Heart left ventricle (tissue), 16 donors: ENCODE measurements around the gene MPZL2. TPM values are rescaled to one million over a fixed set of nuclear protein-coding genes. Genes with fewer than 3 reads are reported as not detected.

Experiments
- ATAC-seq, 4 donors: fragments of 200-7000 bp; cut with Tn5 transposase; one replicate each; pipeline ENCODE4 v1.9.1; 2020 to 2022; ENCODE audit warnings: moderate library complexity in 4 of 4, mild to moderate bottlenecking in 3 of 4, moderate number of reproducible peaks in 1 of 4
- DNase-seq, 5 donors: peaks; one replicate each; pipeline ENCODE4 v3.0.0-alpha.2; 2020
- H3K27ac ChIP-seq, 12 donors: fragments of 200-600 bp; sonication (generic) in 4 of 12; one replicate each; pipeline versions ENCODE4 v1.5.0 to v1.8.0; 2016 to 2022; ENCODE audit warnings: mild to moderate bottlenecking in 2 of 12
- H3K27me3 ChIP-seq, 9 donors: fragments of 200-600 bp; sonication (generic) in 2 of 9; one replicate each; pipeline versions ENCODE4 v1.5.1 to v1.8.0; 2016 to 2022; ENCODE audit warnings: mild to moderate bottlenecking in 3 of 9
- H3K36me3 ChIP-seq, 9 donors: fragments of 200-600 bp; sonication (generic) in 2 of 9; one replicate each; pipeline versions ENCODE4 v1.5.0 to v1.8.0; 2018 to 2022; ENCODE audit warnings: mild to moderate bottlenecking in 2 of 9
- H3K4me1 ChIP-seq, 12 donors: fragments of 200-600 bp; sonication (generic) in 4 of 12; one replicate each; pipeline versions ENCODE4 v1.5.0 to v1.8.0; 2016 to 2022; ENCODE audit warnings: mild to moderate bottlenecking in 3 of 12
- H3K4me3 ChIP-seq, 12 donors: fragments of 200-600 bp; sonication (generic) in 4 of 12; one replicate each; pipeline versions ENCODE4 v1.5.0 to v1.8.0; 2017 to 2022; ENCODE audit warnings: mild to moderate bottlenecking in 9 of 12, moderate library complexity in 4 of 12
- H3K9me3 ChIP-seq, 12 donors: fragments of 200-600 bp; sonication (generic) in 4 of 12; one replicate each; pipeline versions ENCODE4 v1.5.0 to v1.8.0; 2016 to 2022; ENCODE audit warnings: mild to moderate bottlenecking in 1 of 12
- POLR2A ChIP-seq, 2 donors: fragments of 450-650 bp; IDR thresholded peaks; one replicate each; pipeline ENCODE4 v1.6.1; 2017; ENCODE audit warnings: antibody characterized with exemption in 2 of 2, mild to moderate bottlenecking in 2 of 2, moderate library complexity in 2 of 2
- WGBS, 4 donors: extraction: QIAGEN DNeasy Blood & Tissue Kit in 2 of 4; methylation state at CpG; one replicate each; pipeline versions ENCODE4 v1.1.5 to v1.1.7; 2013 to 2018; 5-methylcytosine and 5-hydroxymethylcytosine counted together
- intact Hi-C, 10 donors: fragments of 100-400 bp; cut with DNase I; formaldehyde crosslinking; loops; one replicate each; pipeline versions ENCODE4 v1.11.1 to v1.14.2; 2022
- polyA plus RNA-seq, 2 donors: library from polyadenylated mRNA; stranded (reverse); fragments of 200-250 nt; gene quantifications; one replicate each; pipeline ENCODE4 v1.2.3, GENCODE V29; 2013
- total RNA-seq, 9 donors: library from RNA; depleted of rRNA in 2 of 9; stranded (reverse); fragments of >200 nt in 2 of 9; fragmentation: NEBNext Ultra II Directional in 3 of 9; extraction: Animal tissue kit (Norgen Biotek cat#: 25700) in 3 of 9; gene quantifications; one replicate each; pipeline versions ENCODE4 v1.1.0 to v1.2.4, GENCODE V29; 2016 to 2023
- TF ChIP-seq, protein P1 (sequence below), 12 donors: fragments of 200-600 bp; sonication (generic) in 4 of 12; IDR thresholded peaks; one replicate each; pipeline versions ENCODE4 v1.5.0 to v1.8.0; 2018 to 2022; ENCODE audit warnings: antibody characterized with exemption in 12 of 12, mild to moderate bottlenecking in 5 of 12
- donor health status: ischemic (EF 13 %, LVEDD 7.1; RV severe dilation, severe dysfunction).
- donor health status: healthy with polysubstance abuse.
- donor health status: DM: no; HTN: yes; CAD: no.
- donor health status: DM: no; HTN: no; CAD: no.
- donor health status: ischemic (EF 25% LVEDD 6.9; RV normal size, moderate dysfunction).
- donor health status: ischemic (EF 25% LVEDD 5.7; RV mildly dilated, moderate dysfunction).
- donor health status: healthy.
- donor health status: DM: yes; HTN: yes; CAD: no.
- donor health status: ischemic (EF 35%, LVEDD 5.7; RV mildly dilated, moderate dysfunction).
- donor health status: nonischemic (EF 11% LVEDD 7.7; RV severe dilation, severe dysfunction).
- donor health status: DM: yes; HTN: yes; CAD: no.
- donor health status: PGD.
- donor health status: ischemic (EF 29% LVEDD 5.4; RV normal size, mild dysfunction).
- donor health status: nonischemic (EF 23%, LVEDD 6.1; RV moderate dilation, normal function).

The MPZL2 gene
- total and polyA plus RNA-seq, 11 donors: 7.4 to 29.6 (median 13.0) TPM

DNA sequence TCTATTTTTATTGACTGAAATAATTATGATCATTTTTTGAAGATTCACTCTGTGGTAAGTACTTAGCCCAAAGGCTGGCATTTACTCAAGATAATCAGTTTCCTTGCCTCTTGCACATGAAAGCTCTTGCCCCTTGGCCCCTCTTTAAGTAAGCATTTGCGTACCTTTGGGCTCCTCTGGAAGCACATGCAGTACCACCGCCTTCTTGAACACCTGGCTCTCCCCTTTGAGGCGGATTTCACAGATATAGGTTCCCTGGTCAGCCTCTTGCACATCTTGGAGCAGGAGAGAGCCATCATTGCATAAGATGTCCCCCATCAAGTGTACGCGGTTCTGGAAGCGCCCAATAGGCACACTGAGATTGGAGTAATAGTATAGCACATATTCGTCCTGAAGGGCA lies 53.8 kb downstream of the MPZL2 start:
- no peak for ATAC-seq
- WGBS, 4 donors: 80 to 92% (median 90%) methylated on average over 7 of the region's 7 CpGs
- TF ChIP-seq, protein P1, sequence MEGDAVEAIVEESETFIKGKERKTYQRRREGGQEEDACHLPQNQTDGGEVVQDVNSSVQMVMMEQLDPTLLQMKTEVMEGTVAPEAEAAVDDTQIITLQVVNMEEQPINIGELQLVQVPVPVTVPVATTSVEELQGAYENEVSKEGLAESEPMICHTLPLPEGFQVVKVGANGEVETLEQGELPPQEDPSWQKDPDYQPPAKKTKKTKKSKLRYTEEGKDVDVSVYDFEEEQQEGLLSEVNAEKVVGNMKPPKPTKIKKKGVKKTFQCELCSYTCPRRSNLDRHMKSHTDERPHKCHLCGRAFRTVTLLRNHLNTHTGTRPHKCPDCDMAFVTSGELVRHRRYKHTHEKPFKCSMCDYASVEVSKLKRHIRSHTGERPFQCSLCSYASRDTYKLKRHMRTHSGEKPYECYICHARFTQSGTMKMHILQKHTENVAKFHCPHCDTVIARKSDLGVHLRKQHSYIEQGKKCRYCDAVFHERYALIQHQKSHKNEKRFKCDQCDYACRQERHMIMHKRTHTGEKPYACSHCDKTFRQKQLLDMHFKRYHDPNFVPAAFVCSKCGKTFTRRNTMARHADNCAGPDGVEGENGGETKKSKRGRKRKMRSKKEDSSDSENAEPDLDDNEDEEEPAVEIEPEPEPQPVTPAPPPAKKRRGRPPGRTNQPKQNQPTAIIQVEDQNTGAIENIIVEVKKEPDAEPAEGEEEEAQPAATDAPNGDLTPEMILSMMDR (IDR thresholded peaks at IDR 0.05): no peak
- no peak for TF ChIP-seq POLR2A (IDR thresholded peaks at IDR 0.05)
- peaks cover 0 to 3% (median 0%) of the 10 kb centered on the region in 9 donors for H3K27me3 ChIP-seq
- H3K4me1 ChIP-seq: peaks cover 0 to 89% (median 15%) of the 10 kb centered on the region in 12 donors
- H3K4me3 ChIP-seq: no peak overlapping the region
- intact Hi-C loops: no loop called here
- peaks cover 0 to 17% (median 0%) of the 10 kb centered on the region in 9 donors for H3K36me3 ChIP-seq
- no peak for DNase-seq
- H3K9me3 ChIP-seq: no peaks in the 10 kb centered on the region
- peak overlapping the region in 8 of 12 donors; percentile 4 to 85 (median 46) for H3K27ac ChIP-seq

DNA sequence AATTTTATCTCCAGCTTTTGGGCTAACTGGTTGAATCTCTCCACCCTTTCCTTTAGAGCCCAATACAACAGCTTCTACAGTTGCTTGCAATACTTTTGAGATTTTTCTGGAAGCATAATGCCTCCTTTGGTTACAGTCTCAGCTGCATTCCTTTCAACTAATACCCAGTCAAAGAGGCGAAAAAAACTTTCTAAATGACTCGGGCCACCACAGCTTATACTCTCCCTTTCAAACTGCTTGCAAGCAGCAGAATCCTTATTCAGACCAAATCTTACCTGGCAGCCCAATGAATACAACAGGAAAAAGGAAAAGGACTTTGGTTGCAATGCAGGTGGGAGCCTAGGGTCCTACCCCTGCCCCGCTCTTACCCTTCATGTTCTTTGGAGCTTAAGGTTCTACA lies 55.1 kb downstream of the MPZL2 start:
- WGBS, 4 donors: 88 to 93% (median 90%) methylated on average over 3 of the region's 3 CpGs
- intact Hi-C loops: loop anchor here in 1 of 10 donors (5.0 kb wide), 1 partner anchor 43 kb away; the partner anchor contains the start of gene MPZL3

DNA sequence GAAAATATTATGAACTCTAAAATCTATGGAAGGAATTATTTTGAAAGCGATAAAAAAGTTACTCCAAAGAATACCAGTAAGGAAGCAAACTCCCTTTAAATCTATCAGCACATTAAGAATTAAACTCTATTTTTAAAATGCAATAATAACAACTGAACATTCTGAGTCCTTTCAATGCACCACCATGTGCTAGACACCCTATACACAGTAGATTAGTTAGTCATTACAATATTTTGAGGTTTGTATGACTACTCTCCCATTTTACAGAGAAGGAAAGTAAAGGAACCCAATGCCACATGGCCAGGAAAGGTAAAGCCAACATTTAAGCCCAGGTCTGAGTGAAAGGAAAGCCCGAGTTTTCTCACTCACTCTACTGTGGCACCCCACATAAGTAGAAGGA lies 57.0 kb downstream of the MPZL2 start:
- Histone ChIP-seq H3K9me3 (no peaks in the 10 kb centered on the region), H3K27me3 (peaks cover 0 to 3% (median 0%) of the 10 kb centered on the region in 9 donors), H3K36me3 (peaks cover 0 to 34% (median 0%) of the 10 kb centered on the region in 9 donors), H3K4me3 (no peak overlapping the region), H3K4me1 (peaks cover 0 to 90% (median 13%) of the 10 kb centered on the region in 12 donors), H3K27ac (peak overlapping the region in 3 of 12 donors; percentile 2 to 82 (median 6))
- WGBS, 4 donors: 78 to 87% (median 84%) methylated on average over 2 of the region's 2 CpGs
- no peak for ATAC-seq
- DNase-seq: no peak
- intact Hi-C loops: loop anchor here in 1 of 10 donors (5.0 kb wide), 1 partner anchor 45 kb away; the partner anchor contains the start of gene MPZL3
- TF ChIP-seq POLR2A (IDR thresholded peaks at IDR 0.05): no peak
- TF ChIP-seq, protein P1 (IDR thresholded peaks at IDR 0.05): no peak

More for the DNA sequence above, 55.1 kb downstream of the MPZL2 start:
- no peak for ATAC-seq
- peaks cover 0 to 91% (median 15%) of the 10 kb centered on the region in 12 donors for H3K4me1 ChIP-seq
- peak overlapping the region in 1 of 12 donors; percentile 82 for H3K27ac ChIP-seq
- H3K9me3 ChIP-seq: no peaks in the 10 kb centered on the region
- H3K27me3 ChIP-seq: peaks cover 0 to 3% (median 0%) of the 10 kb centered on the region in 9 donors
- no peak for DNase-seq
- no peak overlapping the region for H3K4me3 ChIP-seq
- no peak for TF ChIP-seq POLR2A (IDR thresholded peaks at IDR 0.05)
- TF ChIP-seq, protein P1 (IDR thresholded peaks at IDR 0.05): no peak
- H3K36me3 ChIP-seq: peaks cover 0 to 23% (median 0%) of the 10 kb centered on the region in 9 donors

DNA sequence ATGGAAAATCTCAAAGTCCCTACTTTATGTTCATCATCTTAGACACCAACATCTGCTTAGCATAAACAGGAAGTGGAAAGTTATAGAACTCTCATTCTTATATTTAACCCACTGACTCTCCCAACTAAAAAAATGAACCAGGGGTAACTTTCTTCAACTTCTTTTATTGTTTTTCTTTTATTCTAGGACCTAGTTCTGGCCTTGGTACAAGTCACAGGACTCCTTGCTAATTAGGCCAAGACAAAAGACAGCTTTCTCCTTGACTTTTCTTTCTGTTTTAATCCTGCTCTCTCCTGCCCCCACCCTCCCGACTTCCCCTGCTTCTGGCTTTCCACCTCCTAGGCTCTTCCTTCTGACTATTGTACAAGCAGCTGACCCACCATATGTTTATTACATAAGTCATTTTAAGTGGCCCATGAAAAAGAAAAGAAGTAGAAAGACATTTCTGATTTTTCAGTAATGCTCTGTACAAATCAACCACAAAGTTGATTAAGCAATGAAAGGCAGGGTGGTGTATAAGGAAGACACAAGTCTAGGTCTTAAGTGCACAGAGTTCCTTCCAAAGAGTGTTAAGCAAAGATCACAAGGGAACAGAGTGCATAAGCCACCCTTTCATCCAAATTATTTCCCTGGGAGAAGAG lies 57.6 kb downstream of the MPZL2 start:
- Histone ChIP-seq H3K9me3 (no peaks in the 10 kb centered on the region), H3K27me3 (peaks cover 0 to 3% (median 0%) of the 10 kb centered on the region in 9 donors), H3K4me3 (no peak overlapping the region), H3K4me1 (peaks cover 0 to 87% (median 8%) of the 10 kb centered on the region in 12 donors), H3K27ac (peak overlapping the region in 4 of 12 donors; percentile 2 to 82 (median 23)), H3K36me3 (peaks cover 0 to 31% (median 0%) of the 10 kb centered on the region in 9 donors)
- ATAC-seq: peak in 3 of 4 donors; percentile 49 to 80 (median 61)
- 24 to 42% (median 36%) methylated on average over 1 of the region's 1 CpG for WGBS, 4 donors
- intact Hi-C loops: loop anchor here in 1 of 10 donors (5.0 kb wide), 1 partner anchor 46 kb away; the partner anchor contains the start of gene MPZL3
- DNase-seq: peak in 1 of 5 donors; percentile 17
- TF ChIP-seq POLR2A (IDR thresholded peaks at IDR 0.05): no peak
- TF ChIP-seq, protein P1 (IDR thresholded peaks at IDR 0.05): no peak
